Erythroblast (primary cell): ENCODE data around the gene SOX6.

Source experiments
- DNase-seq, 2 experiments: peaks; one replicate each; lab custom pipeline; 2025; lab: John Stamatoyannopoulos, UW
- GATA1 ChIP-seq: IDR thresholded peaks from 2 replicates; pipeline ENCODE4 v1.6.1; 2011; ENCODE audit warnings: low read depth, mild to moderate bottlenecking, control low read depth, low read length, moderate library complexity
- POLR2A ChIP-seq: IDR thresholded peaks from 2 replicates; pipeline ENCODE4 v1.6.1; 2011; ENCODE audit warnings: mild to moderate bottlenecking, low read length

SOX6 gene

DNA sequence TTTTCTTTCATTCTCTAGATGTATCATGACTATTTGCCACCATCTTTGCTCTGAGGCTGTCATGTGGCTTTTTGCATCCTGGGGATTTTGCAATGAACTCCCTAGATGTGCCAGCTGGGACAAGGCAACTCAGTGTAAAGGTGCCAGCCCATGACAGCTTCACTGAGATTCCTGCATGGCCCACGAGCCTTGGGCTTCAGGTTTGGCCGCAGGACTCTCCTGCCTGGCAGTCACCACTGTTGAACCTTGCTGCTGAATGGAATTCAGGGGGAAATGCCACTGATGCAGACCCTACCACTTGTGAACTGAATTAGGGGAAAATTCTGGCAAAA is 385.2 kb downstream of the SOX6 start:
- no peak for TF ChIP-seq POLR2A
- no peak for TF ChIP-seq GATA1
- DNase-seq = no peak

DNA sequence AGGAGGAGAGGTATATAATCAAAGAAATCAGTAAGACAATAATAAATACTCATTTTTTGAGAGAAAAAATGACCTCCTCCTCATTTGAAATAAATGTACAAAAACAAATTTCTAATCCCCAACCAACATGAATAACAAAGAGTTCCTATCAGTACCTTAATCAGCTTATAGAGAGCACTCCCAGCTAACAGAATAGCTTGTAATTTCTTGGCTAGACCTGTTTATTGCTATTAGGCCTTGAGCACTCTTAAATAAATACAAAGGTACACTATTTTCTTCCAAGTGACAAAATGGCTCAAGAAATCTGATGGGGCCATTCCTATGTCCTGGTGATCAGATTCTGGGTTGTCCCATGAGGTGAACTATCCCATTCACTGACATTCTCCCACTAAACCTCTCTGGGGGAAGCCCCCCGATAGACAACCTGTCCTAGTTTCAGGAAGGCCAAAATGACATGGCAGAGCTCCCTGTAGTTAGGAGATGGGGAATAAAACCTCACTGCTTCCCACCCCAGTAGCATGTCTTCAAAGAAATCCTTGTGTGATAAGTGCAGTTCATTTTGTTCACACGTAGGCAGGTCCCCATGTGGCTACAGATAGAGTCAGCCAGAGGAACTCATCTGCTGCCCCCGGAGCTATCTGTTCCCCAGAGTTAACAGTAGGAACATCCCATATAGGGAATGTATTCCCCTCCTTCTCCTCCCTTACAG is 385.7 kb downstream of the SOX6 start:
- DNase-seq = peak in 1 of 2 experiments; percentile 21
- no peak for TF ChIP-seq GATA1
- no peak for TF ChIP-seq POLR2A

DNA sequence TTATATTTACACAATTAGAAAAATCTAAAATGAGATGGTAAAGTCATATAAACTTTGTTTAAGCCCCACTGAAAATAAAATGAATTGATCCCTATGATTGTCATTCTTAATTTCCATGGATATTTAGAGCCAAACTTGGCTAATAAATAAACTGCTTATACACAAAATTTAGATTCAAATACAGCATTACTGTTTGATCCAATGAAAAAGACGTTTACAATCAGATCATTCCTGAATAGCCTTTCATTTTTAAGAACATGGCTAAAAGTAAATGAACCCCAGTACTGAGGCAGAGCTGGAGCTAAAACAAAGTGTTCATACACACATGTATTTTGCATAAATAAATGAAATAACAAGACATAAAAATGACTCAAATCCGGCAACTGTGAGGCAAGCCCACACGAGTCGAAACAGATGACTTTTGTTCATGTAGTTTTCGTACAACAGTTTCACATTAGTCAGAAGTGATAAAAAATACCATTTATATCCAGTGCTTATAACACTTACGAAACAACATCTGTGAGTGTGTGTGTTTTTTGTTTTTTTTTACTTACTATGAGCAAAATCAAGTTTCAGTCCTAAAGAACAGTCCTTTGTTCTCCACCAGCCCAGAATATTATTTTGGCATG is 386.5 kb downstream of the SOX6 start:
- peak; percentile 18 to 64 for DNase-seq
- TF ChIP-seq GATA1 (no peak), POLR2A (no peak)

DNA sequence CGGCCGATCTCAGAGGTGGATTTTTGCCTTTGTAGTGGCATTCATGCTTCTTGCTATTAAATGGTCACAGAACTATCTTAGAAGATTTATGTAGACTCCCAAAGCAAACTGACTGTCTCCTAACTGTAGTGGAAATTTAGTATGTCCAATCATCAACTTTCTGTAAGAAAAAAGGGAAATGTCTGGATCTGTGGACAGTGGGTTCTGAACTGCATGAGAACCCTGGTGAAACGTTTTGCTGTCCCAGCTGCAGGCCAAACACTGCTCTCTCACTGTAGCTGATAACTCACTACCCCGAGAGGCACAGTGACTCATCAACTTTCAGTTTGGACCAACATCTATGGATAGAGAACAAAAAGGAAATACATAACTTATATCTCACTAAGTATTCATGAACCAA is 387.1 kb downstream of the SOX6 start:
- peak; percentile 91 for DNase-seq
- TF ChIP-seq POLR2A (peak; percentile 49), GATA1 (no peak)

DNA sequence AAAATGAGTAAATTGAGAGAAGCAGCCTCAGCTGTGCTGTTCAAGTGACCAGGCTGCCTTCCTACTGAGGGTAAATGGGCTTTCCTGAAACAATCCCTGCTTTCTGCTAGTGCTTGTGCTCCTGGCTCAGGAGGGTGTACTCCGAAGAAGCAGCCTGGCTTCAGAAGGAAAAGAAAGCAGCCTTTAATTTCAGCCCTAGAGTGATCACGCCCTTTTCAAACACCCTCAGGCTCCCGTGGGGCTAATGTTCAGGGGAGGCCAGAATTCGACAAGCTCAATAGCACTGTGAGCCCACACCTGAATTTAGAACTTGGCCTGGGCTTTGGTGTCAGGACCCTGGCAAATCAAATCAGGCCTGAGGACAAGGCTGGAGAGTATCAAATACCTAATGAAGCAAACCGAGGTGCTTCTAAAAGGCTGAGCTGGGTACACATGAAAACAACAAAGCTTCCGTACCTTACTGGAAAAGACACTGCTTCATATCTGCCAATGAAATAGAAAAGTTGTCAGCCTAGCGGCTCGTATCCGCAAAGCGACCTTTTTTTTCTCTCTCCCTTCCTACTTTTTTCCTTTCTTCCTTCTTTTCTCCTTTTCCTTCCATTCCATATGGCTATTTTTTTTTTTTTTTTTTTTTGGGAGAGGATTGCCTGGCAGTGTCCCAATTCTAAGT is 387.8 kb downstream of the SOX6 start:
- DNase-seq = peak; percentile 13 to 49
- TF ChIP-seq GATA1 (no peak), POLR2A (no peak)

DNA sequence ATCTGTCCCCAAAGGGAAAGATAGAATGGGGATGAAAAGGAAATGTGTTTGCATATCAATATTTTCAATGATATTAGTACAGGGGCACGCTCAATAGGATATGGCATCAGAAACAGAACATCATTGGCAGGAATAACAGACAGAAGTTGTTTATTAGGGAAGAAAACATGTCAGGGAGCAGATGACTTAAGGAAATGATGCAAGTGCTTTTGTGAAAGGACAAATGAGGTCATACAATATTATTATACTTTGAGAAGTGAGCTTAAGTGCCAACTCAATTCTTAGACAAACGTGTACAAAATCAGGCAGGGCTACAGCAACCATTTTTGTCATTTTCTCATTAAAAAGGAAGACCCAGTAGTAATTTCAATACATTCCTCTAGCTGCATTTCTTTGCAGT is 388.4 kb downstream of the SOX6 start:
- DNase-seq = peak; percentile 29 to 59
- no peak for TF ChIP-seq GATA1
- TF ChIP-seq POLR2A = no peak

DNA sequence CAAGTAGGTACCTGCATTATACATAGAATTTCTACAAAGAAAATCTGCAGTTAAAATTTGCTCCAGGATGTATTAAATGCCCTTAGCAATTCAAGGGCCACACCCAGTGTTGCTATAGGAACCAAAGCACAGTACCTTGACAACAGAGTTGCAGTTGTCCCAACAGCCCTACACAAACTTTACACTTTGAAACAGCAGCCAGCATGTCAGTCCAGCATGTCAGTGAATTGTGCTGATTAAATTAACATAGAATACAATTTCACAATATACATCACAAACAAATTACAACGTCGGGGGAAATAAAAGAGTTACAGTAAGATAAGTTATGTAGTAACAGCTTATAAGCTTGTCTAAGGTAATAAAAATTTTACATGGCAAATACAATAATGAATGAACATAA is 389.2 kb downstream of the SOX6 start:
- DNase-seq = peak; percentile 70 to 78
- no peak for TF ChIP-seq POLR2A
- no peak for TF ChIP-seq GATA1

DNA sequence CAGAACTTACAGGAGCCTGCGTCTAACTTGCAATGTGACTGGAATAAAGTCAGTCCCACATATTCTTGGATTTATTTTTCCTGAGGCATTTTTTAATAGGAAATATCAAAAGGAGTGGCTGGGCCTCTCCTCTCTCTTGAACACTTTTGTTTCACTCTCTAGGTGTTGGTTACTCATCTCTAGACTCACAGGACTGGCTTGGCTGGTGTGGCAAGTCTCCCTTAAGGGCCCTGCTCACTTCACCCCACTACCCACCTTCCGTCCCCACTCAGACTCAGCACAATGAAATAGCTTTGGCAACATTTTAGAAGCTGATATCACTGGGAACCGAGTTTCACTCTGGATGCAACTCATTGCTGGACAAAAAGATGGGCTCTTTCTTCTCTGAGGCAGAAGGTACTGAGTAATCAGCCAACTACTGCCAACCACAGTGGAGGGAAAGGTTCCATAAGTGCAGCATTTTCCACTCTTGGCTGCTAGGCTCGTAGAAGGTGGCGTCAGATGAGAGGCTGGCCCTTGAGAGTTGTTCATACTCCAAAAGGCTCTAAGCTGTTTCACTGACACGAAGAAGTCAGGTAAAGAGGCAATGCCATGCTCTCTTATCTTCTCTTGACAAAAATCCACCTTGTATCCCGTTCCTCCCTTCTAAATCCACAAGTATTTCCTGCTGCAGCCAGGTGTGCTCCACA is 390.6 kb downstream of the SOX6 start:
- no peak for DNase-seq
- TF ChIP-seq GATA1 = no peak

DNA sequence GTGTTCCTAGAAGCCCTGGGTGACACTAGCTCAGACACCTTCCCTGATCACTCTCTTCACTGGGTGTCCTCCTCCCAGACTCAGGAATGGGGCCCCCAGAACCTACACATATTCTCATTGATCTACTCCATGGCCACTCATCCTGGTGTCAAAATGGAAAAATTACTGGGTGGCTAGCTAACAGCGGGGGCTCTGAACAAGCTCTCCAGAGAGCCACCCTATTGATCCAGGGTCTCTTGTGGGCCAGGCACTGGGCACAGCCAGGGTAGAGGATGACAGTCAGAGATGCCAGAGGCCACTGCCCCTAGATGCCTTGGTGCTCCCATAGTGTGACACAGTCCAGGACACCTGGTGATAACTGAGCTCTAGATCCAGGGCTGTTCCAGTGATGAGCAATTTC is 393.1 kb downstream of the SOX6 start:
- no peak for DNase-seq
- TF ChIP-seq GATA1 = no peak
- no peak for TF ChIP-seq POLR2A

DNA sequence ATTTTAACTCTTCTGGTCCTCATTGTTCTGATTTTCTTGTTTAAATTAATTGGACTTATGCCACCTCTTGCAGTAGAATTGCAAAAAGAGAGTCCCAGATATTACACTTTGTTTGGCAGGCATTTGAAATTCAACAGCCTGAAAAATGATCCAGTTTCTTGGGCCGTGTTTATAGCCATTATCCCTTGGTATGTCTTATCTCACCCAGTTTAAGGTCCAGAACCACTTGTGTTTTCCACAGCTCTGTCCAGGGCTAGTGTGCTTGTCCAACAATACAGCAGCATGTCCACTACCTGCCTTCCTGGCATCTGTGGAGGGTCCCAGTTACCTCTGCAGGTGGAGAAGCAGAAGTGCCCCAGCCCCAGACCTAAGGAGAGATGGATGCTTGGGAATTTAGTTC is 397.4 kb downstream of the SOX6 start:
- DNase-seq = no peak
- TF ChIP-seq GATA1 (no peak), POLR2A (no peak)

DNA sequence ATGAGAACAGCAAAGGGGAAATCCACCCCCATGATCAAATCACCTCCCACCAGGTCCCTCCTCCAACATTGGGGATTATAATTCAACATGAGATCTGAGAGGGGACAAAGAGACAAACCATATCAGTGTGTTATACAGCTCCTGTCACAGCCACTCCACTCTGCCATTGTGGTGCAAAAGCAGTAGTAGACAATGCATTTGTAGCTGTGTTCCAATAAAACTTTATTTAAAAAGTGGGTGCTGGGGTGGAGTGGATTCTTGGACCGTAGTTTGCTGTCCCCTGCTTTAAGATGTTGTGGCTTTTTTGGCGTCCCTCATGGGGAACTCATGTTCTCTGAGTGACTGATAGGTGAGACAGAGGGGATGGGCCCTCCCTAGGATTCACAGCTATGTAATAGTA is 399.1 kb downstream of the SOX6 start:
- TF ChIP-seq GATA1 (no peak), POLR2A (no peak)
- DNase-seq = no peak

DNA sequence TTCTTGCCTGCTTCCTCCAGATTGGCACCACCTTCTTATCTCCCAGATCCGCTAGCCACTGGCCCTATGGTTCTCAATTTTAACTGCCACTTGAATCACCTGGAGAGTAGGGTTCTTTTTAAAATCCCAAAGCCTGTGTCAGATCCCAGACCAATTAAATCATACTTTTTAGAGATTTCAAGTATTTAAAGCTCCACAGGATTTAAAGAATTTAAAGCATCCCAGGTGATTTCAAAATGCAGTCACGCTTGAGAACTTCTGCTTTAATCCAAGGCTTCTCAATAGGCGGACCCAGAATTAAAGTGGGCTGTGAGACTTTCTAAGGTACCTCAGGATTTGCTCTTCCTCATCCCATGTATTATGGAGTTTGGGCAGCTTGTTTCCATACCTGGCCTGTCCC is 400.0 kb downstream of the SOX6 start:
- DNase-seq = no peak
- TF ChIP-seq POLR2A = no peak
- no peak for TF ChIP-seq GATA1

DNA sequence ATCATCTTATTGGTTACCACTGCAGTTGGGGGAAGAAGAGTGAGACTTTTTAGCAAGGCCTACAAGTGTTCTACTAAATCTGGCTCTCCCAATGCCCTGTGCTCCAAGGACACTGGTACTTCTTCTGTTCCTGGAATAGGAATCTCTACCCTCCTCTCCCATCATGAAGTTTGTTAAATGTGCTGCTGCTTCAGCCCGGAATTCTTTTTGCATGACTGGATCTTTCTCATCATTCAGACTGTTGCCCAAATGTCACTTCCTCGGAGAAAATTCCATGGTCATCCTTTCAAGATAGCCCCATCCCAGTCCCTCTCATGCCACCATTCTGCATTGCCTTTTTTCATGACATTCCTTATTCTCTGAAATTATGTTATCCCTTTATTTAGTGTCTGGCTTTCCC is 400.8 kb downstream of the SOX6 start:
- no peak for DNase-seq
- no peak for TF ChIP-seq POLR2A
- no peak for TF ChIP-seq GATA1
